GM21423 (cell line): ENCODE measurements around the gene CNTNAP5.

Experiments used
- ATAC-seq: cut with Tn5 transposase; IDR thresholded peaks from one replicate; pipeline ENCODE4 v1.9.1; 2021; ENCODE audit warnings: mild to moderate bottlenecking, moderate library complexity; ENCODE audit not compliant: unreplicated experiment

Gene CNTNAP5

DNA sequence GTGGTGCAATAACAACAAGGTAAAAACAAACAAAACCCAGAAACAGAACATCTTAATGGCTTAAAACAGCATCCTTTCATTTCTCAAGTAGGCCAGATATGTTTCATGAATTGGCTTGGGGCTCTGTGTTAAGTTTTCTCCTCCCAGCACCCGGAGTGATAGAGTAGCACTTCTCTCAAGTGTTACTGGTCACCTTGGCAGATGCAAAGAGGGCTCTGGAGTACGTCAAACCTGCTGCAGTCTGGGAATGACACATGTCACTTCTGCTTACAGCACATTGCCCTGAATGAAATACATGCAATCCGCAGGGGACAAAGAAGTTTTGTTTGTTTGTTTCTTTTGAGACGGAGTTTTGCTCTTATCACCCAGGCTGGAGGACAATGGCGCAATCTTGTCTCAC is 639.3 kb downstream of the CNTNAP5 start:
- no peak for ATAC-seq

DNA sequence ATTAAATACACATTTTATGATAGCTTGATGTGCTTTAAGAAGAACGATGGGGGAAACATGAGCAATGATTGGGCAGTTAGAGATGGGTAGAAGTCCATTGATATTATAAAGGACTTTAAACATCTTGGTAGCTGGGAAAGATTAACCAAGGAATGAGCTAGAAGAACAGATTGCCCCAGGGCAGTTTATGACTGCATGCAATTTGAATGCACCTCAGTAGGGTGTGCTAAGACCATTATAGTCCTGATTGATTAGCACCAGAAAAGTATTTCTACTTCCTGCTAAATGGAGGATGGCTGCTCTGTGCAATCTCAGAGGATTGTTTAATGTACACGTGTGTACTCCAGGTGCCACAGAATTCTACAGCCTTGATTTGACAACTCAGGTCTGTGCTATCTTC is 641.9 kb downstream of the CNTNAP5 start:
- no peak for ATAC-seq

DNA sequence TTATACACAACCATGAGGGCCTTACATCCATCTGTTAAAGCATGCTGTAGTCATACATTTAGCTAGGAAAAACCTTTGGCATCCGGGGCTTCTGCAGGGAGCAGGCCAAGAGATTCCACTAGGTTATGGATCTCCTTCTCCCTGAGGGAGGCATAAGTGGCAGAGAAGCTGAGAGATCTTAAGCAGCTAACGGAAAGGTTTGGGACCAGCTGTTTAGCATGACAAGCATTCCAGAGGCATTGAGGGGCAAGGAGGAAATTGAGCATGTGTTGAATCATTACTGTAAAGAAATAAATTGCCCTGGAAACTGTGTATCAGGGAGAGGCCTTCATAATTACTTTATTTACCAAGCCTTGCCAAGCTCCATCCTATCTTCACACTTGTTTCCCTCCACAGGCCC is 643.1 kb downstream of the CNTNAP5 start:
- ATAC-seq = no peak

DNA sequence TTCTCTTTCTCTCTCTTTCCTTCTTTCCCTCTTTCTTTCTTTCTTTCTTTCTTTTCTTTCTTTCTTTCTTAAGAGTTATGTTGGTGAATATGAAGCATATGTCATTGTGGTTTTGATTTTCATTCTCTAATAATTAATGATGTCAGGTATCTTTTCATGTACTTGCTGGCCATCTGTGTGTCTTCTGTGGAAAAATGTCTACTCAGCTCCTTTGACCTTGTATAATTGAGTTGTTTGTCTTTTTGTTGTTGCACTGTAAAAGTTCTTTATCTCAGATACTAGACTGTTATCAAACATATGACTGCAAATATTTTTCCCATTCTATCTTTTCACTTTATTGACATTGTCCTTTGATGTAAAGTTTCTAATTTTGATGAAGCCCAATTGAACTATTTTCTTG is 645.1 kb downstream of the CNTNAP5 start:
- no peak for ATAC-seq

DNA sequence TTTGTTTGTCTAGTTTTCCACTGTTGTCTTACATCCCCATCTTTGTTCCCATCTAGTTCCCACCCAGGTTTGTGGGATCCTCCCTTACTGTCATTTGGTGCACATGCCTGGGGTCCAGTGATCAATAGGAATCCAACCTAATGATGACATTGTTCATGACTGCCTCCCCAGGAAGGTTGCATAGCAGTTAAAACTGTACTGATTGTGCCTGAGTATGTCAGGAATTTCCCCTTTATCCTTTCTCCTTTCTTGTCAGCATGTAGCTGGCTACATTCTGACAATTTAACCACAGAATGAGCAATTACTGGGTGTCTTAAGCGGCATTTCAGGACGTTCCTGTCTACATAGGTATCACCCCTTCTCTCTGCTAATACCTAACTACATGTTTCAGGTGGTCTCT is 653.0 kb downstream of the CNTNAP5 start:
- no peak for ATAC-seq

DNA sequence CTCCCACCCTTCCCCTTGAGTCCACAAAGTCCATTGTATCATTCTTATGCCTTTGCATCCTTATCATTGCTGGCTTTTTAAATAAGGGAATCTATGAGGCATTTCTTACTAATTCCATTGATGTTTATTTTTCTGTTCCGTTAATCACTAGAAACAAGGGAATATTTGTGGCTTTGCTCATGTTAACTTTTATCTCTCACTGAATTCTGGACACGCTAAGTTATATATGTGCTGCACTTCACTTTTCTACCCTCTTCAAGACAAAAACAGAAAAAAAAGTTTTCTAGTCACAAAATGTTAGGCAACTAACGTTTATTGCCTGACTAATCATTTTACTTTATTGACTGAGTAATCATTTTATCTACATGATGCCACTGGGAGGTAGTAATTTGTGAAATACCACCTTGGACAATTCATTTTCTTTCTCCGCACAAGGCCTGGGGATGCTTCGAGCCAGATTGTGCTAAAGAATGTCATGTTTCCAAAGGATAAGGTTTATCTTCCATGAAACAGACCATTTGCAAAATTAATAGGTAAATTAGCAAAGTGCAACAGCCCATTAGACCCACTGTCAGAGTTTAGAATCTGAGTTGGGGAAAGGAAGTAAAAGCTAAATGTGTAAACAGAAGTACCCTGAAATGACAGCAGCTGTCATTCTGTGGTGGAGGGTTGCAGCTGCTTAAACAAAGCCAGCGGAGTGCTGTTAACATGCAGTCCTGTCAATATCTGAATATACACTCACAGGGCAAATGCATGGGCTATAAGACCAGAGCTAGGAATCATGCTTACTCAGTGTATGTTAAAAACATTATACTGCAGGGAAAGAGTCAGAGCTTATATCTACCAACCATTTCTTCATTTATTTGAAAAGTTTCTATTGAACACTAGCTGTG is 658.7 kb downstream of the CNTNAP5 start:
- no peak for ATAC-seq

DNA sequence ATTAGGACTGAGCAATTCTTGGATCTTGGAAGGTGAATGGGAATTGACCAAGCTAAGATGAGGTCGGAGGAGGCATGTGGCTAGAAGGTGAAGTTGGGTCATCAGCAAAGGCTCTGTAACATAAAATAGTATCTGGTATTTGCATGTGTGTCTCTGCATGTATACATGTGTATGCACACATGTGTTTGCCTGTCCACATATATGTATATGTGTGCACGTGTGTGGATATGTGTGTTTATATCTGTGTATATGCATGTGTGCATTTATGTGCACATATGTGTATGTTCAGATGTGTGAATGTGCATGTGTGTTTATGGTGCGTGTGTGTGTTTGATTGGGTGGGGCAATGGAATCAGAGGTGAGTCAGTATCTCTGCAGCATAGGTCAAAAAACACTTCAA is 664.3 kb downstream of the CNTNAP5 start:
- no peak for ATAC-seq

DNA sequence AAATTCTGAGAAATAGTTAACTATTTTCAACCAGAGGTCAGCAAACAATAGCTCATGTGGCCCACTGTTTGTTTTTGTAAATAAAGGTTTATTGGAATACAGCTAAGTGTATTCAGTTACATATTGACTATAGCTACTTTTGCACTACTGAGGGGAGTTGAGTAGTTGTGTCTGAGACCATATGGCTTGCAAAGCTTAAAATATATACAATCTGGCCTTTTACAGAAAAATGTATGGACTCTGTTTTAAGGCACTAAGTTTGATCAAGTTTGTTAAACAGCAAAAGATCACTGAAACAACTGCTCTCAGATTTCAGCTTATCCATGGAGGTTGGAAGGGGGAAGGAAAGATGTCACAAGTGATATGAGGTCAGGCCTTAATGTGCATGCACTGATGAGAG is 667.1 kb downstream of the CNTNAP5 start:
- ATAC-seq = no peak

DNA sequence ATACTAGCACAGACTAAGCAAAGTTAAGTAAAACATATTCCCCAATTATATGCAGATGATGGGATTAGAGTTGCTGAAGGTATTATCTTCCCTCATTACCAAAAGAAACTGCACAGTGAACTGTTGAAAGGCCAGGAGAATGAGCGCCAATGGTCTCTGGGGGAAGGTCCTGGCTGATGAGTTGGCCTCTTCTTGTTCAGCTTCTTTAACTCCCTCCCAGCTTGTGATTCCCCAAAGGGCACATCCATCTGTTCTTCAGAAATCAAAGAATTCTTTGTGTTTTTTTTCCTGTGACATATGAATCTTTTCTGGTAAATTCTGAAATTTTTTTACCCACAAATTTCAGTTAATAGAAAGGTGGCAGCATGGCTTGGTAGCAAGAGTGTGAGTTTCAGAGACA is 667.6 kb downstream of the CNTNAP5 start:
- no peak for ATAC-seq

DNA sequence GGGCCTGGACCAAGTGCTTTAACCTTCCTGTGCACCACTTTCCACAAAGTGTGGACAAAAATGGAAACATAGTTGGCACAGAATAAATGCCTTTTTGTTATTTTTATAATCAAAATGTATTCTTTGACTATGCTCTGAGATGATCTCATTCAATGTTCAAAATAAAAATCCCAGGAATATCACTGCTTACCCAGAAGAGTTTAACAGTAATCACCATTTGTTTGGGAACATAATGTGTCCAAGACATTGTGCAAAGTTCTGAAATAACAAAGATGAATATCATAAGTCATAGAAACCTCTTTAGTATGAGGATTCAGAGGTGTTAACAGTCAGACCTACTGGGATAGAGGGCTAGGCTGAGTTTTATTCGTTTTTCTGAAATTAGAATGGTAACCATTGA is 668.1 kb downstream of the CNTNAP5 start:
- no peak for ATAC-seq

DNA sequence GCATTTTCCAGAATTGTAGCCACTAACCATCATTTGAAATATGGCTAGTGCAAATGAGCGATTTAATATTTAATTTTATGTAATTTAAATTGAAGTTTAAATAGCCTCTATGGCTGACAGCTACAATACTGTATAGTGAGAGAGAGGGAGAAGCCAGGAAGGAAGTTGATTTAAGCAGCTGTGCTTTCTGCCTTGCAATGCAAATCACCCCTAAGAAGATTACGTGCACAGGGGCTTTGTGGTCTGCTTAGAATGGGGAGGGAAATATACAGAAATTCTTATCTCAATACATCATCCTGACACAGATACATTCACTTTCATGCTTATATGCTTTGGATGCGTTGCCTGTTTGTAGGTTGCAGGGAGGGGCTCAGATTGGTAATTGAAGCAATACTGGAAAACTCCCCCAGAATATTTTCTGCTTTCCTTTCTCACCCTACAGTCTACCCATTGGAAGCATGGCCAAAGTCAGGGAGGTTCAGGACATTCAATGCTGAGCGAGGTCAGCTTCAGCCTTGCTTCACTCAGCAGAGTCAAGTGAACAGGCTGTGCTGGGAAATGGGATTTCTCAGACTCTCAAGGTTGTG is 674.0 kb downstream of the CNTNAP5 start:
- ATAC-seq = no peak

DNA sequence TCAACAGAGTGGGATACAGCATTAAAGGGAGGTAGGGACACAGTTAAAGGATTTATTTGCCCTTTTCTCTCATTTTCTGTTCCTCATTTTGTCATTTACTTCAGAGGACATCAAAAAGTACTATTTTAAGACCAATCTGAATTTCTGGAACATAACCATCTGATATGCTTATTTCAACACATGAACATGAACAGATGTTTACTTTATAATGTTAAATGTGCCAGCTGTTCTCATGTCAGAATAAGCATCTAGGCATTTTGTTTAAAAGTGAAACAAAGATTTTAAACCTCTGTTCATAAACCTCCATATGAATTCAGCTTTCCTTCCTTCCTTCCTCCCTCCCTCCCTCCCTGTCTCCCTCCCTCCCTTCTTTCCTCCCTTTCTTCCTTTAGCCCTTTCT is 677.7 kb downstream of the CNTNAP5 start:
- ATAC-seq = no peak

DNA sequence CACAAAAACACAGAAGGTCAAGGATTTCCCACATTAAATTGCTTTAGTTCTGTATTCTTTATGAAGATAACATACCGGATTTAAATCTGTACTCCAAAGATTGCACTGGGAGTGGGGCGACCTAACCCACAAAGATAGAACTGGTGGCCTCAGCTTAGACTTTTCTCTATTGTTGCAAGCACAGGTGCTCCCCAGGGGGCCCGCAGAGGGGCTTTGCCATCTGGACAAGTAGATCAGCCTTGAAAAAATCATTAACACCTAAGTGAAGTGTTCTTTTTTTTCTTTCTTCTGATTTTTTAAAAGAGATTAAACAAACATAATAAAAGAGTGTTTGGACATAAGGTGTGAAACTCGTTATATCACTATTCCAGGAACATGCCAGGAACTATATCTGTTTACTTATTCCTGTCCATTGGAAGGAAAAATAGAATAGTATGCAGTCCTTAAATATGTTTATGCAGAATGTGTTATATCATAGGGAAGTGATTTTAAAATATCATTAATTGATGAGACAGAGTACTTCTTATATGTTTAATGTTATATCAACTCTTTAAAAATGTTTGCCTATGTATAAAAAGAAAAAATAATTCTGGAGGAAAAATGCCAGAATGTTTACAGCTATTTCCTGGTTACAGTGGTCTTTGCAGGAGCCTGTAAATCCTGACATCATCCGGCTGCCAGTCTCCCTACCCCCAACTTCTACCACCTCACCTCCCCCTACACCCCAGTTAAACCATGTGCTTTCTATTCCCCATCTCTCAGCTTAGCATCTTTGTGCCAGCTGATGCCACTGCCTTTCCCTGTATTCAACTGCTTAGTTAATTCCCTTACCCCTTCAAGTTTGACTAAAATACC is 679.2 kb downstream of the CNTNAP5 start:
- no peak for ATAC-seq

DNA sequence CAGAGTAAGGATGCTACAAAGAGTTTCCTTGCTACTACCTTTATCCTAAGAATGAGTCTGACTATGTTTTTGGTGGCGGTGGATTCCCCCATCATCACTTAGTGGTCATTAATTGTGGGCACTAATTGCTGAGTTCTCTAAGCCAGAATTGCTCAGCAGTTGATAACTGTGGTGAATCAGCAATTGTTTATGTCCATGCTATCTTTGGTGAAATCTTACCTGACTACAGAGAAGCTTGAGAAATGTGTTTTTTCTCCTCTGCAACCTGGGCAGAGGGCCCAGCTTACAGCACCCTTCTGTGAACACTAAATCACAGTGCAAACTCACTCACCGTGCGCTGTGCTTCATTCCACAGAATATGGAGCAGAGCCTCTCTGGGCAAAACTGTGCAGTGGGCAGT is 683.6 kb downstream of the CNTNAP5 start:
- ATAC-seq = no peak

DNA sequence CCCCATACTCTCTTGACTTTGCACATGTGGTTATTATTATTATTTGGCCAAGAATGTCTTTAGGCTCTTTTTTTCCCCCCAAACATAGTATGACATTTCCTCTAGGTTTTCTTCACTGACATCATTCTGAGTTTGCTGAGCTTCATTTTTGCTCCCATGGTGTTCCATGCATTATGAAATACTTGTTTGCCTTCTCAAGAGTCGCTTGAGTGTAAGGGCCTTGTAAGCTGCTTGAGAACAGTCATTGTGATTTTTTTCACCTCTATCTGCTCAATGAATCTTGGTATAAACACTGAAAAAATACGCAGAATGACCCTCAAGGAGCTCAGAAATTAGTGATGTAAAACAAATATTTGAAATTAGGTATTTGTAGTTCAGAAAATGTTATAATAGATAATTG is 688.9 kb downstream of the CNTNAP5 start:
- no peak for ATAC-seq

DNA sequence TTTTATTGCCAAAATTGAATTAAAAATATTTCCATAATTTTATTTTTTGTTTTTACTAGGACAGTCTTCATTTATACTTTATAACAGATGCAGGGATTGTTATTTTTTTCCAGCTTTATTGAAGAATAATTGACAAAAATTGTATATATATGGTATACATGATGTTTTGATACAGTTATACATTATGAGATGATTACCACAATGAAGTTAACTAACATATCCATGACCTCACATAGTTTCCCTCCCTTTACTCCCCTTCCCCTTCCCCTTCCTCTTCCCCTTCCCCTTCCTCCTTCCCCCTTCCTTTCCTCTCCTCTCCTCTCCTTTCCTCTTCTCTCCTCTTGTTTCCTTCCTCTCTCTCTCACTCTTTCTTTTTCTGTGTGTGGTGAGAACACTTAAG is 700.1 kb downstream of the CNTNAP5 start:
- ATAC-seq = no peak

DNA sequence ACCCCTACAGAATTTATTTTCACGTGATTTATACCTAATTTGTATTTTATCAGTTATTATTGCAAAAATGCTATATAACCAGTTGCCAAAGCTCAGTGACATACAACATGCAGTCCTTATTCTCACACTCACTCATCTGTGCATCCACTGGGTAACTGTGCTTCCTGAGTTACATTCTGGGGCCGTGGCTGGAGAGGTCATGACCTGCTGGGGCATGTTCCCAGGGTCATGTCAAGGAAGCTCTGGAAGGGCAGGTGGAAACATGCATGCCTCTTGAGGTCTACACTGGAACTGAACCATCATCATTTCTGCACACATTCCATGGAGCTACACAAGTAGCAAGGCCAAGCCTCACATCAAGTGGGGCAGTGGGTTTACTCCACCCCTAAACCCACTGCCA is 715.5 kb downstream of the CNTNAP5 start:
- ATAC-seq = no peak

DNA sequence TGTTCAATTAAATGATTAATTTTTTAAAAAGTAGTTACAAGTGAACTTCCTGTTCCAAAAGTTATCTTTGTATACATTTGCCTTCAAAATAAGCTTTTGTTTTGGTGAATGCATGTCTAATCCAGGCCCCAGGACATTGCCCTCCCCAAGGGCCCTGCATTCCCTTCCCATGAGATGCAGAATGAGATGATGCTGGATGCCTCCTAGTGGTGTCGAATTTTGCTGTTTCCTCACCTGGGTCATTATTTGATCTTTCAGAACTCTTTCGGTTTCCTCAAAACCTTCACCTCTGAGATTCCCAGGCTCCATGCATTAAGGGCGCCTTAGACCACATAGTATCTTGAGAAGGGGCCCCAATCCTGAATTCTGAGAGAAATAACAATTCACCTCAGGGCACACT is 728.8 kb downstream of the CNTNAP5 start:
- no peak for ATAC-seq

DNA sequence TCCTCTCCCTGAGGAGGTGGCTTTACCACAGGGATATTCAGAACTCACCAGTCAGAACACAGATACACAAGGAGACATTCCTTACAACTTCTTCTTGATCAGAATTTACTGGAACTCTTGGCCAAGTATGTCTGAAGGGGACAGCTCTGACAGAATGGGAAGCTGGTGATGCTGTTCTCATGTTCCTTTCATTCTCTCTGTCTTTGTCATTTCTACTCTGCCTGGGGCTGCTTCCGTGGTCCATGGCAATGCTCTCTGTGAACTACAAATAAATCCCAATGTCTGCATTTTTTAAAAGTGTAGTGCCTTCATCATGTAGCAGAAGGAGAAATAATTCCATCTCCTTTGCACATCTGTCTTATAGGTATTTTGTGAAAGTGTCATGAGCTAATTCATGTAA is 730.3 kb downstream of the CNTNAP5 start:
- no peak for ATAC-seq

DNA sequence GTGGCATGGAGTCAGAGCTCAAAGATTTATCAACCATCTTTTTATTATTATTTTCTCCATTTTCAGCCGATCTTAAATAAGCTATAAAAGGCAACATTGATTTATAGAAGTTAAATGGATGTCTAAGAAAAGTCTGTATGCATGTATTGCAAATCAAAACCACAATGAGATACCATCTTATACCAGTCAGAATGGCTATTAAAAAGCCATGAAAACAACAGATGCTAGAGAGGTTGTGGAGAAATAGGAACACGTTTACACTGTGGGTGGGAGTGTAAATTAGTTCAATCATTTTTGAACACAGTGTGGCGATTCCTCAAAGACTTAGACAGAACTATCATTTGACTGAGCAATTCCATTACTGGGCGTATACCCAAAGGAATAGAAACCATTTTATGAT is 731.0 kb downstream of the CNTNAP5 start:
- no peak for ATAC-seq

DNA sequence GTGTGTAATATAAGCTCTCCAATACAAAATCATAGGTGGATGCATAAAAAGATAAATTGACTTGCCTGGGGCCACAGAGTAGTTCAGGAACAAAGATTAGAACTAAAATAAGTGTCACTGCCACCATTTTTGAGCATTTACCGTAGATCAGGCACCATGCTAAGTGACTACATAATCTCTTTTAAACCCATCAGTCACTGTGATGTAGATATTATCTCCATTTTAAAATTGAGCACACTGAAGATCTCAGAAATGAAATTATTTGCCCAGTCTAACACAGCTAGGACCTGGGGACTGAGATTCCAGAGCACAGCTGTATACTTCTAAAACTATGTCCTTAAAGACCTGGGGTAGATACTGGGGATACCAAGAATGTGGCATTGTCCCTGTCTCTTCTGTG is 737.3 kb downstream of the CNTNAP5 start:
- no peak for ATAC-seq

DNA sequence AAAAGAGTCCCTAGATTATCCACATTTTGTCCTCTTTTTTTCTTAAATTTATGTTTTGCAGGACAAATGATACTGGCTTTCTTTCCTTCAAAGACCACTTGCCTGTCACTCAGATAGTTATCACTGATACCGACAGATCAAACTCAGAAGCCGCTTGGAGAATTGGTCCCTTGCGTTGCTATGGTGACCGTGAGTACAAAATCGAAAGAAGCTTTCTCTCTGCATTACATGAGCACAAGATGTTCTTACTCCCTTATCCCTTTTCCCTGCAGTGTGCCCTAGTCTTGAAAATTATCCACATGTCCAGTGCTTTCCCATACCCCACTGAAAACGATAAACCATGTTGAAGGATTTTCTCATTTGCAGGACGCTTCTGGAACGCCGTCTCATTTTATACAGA is 738.5 kb downstream of the CNTNAP5 start:
- no peak for ATAC-seq
